HEK293T (cell line): ENCODE data around the gene PALMD.

Source experiments
- ARNT ChIP-seq: fragments of 450-650 bp; IDR thresholded peaks from 2 replicates; pipeline ENCODE4 v1.6.1; 2017; ENCODE audit warnings: mild to moderate bottlenecking
- FOXA1 ChIP-seq: fragments of 450-650 bp; IDR thresholded peaks from 2 replicates; pipeline ENCODE4 v1.6.1; 2016; ENCODE audit warnings: mild to moderate bottlenecking
- FOXK2 ChIP-seq: fragments of 450-650 bp; IDR thresholded peaks from 2 replicates; pipeline ENCODE4 v1.6.1; 2016; ENCODE audit warnings: mild to moderate bottlenecking
- FOXM1 ChIP-seq: fragments of 450-650 bp; IDR thresholded peaks from 2 replicates; pipeline ENCODE4 v1.6.1; 2017; ENCODE audit warnings: mild to moderate bottlenecking, borderline replicate concordance
- LEF1 ChIP-seq: fragments of 450-650 bp; IDR thresholded peaks from 2 replicates; pipeline ENCODE4 v1.6.1; 2017; ENCODE audit warnings: mild to moderate bottlenecking, borderline replicate concordance
- SP1 ChIP-seq: fragments of 450-650 bp; IDR thresholded peaks from 2 replicates; pipeline ENCODE4 v1.6.1; 2017
- SUZ12 ChIP-seq: fragments of 450-650 bp; IDR thresholded peaks from 2 replicates; pipeline ENCODE4 v1.6.1; 2016; ENCODE audit warnings: mild to moderate bottlenecking

- no peak for TF ChIP-seq LEF1
- no peak for TF ChIP-seq FOXA1
- TF ChIP-seq SUZ12, result no peak
- no peak for TF ChIP-seq SP1
- no peak for TF ChIP-seq FOXK2
- no peak for TF ChIP-seq FOXM1
- TF ChIP-seq ARNT, result no peak
Measured at GRCh38 chr1:99738858-99739465, 93.0 kb downstream of the PALMD start.
